Stimulated activated CD4-positive, alpha-beta T cell treated with anti-CD3 and anti-CD28 coated beads, Interleukin-4, amount 100 ng/mL, for 48 hours (primary cell): ENCODE measurements around the gene ZNF442.
"Not testable (repeated sequence)": the region's sequence is repeated elsewhere in the genome, so short reads cannot be mapped to it uniquely, and the experiment has no call there.

Source experiments
- DNase-seq, 2 donors: peaks; one replicate each; pipeline ENCODE4 v3.0.0-alpha.2; 2020; ENCODE audit warnings: low read depth in 2 of 2

ZNF442 gene

GRCh38 chr19:12365236-12366162, at the start of gene ZNF442:
ZNF442 (minus strand) TSS chr19:12365683; CDS start chr19:12363631, 2,052 bp downstream.
- DNase-seq, result peak; percentile 81 to 90

GRCh38 chr19:12411893-12412292, 46.4 kb upstream of the ZNF442 start:
- no peak for DNase-seq

- peak; percentile 74 to 88 for DNase-seq
Measured at GRCh38 chr19:12400633-12401502, 35.4 kb upstream of the ZNF442 start, which contains the start of gene ZNF799. ZNF799 (minus strand) TSS chr19:12401271; CDS start chr19:12401070, 201 bp downstream.

- not testable (repeated sequence) for DNase-seq
Measured at GRCh38 chr19:12399901-12400632, 34.6 kb upstream of the ZNF442 start.

- DNase-seq, result not testable (repeated sequence)
Measured at GRCh38 chr19:12391148-12391547, 25.7 kb upstream of the ZNF442 start.

- DNase-seq, result not testable (repeated sequence)
Measured at GRCh38 chr19:12386365-12386764, 20.9 kb upstream of the ZNF442 start.

- no peak for DNase-seq
Measured at GRCh38 chr19:12380444-12380737, 14.9 kb upstream of the ZNF442 start.

GRCh38 chr19:12379732-12380443, 14.4 kb upstream of the ZNF442 start:
- no peak for DNase-seq

- DNase-seq, result no peak
Measured at GRCh38 chr19:12374026-12374425, 8.5 kb upstream of the ZNF442 start.

- DNase-seq, result peak in 1 of 2 donors; percentile 1
Measured at GRCh38 chr19:12364391-12365235, 870 bp downstream of the ZNF442 start.

GRCh38 chr19:12362236-12362635, 3.2 kb downstream of the ZNF442 start:
- DNase-seq, result not testable (repeated sequence)

GRCh38 chr19:12353375-12353774, 12.1 kb downstream of the ZNF442 start:
- DNase-seq, result no peak

- DNase-seq, result no peak
Measured at GRCh38 chr19:12350890-12351197, 14.6 kb downstream of the ZNF442 start.

GRCh38 chr19:12350185-12350889, 15.1 kb downstream of the ZNF442 start:
- no peak for DNase-seq

- no peak for DNase-seq
Measured at GRCh38 chr19:12346896-12347295, 18.6 kb downstream of the ZNF442 start.

GRCh38 chr19:12345197-12345596, 20.3 kb downstream of the ZNF442 start:
- DNase-seq, result no peak

GRCh38 chr19:12333162-12334159, 32.0 kb downstream of the ZNF442 start, which contains the start of gene ZNF563:
ZNF563 (minus strand) TSS chr19:12333633; CDS start chr19:12333482, 151 bp downstream.
- peak; percentile 98 for DNase-seq

- DNase-seq, result peak; percentile 70 to 80
Measured at GRCh38 chr19:12331211-12331941, 34.1 kb downstream of the ZNF442 start.
